ENCODE data around the gene HOXD10.

GRCh38 chr2:176169181-176169580, 52.6 kb downstream of the HOXD10 start:
- TF ChIP-seq POLR2A (IDR thresholded peaks at IDR 0.05; ENCODE audit: low read depth, low read length) (no peak), TAF1 (IDR thresholded peaks at IDR 0.05; ENCODE audit: borderline replicate concordance, low read depth, low read length) (no peak)

All from GM12892 (cell line).